Neural cell (in vitro differentiated cells): ENCODE measurements around the gene TGFBR3. TPM values are rescaled to one million over a fixed set of nuclear protein-coding genes. Genes with fewer than 3 reads are reported as not detected.

ENCODE experiments used
- H2AFZ ChIP-seq: fragments of 200-600, 300-800 bp; sonication (generic), shearing (Covaris generic); 2 replicates; pipeline ENCODE4 v1.6.0; 2014; ENCODE audit warnings: low read depth, mild to moderate bottlenecking, antibody characterized with exemption, low read length, moderate library complexity
- H3F3A ChIP-seq: fragments of 200-600 bp; shearing (Covaris generic); 2 replicates; pipeline ENCODE4 v1.6.1; 2016; ENCODE audit warnings: mild to moderate bottlenecking, moderate library complexity, mixed read lengths, antibody characterized with exemption, low read length; ENCODE audit not compliant: insufficient read depth, poor library complexity, severe bottlenecking
- H3K27ac ChIP-seq: fragments of 200-600, 300-800 bp; sonication (generic), shearing (Covaris generic); 2 replicates; pipeline ENCODE4 v1.5.1; 2014; ENCODE audit warnings: mild to moderate bottlenecking, low read length, moderate library complexity
- H3K27me3 ChIP-seq: fragments of 300-800, 200-600 bp; sonication (generic), shearing (Covaris generic); 2 replicates; pipeline ENCODE4 v1.6.0; 2014; ENCODE audit warnings: mild to moderate bottlenecking, low read depth, low read length, moderate library complexity; ENCODE audit not compliant: insufficient read depth
- H3K36me3 ChIP-seq: fragments of 300-800, 200-600 bp; sonication (generic), shearing (Covaris generic); 2 replicates; pipeline ENCODE4 v1.5.1; 2014; ENCODE audit warnings: mild to moderate bottlenecking, antibody characterized with exemption, low read length, moderate library complexity; ENCODE audit not compliant: insufficient read depth
- H3K4me2 ChIP-seq: fragments of 300-800, 200-600 bp; sonication (generic), shearing (Covaris generic); 2 replicates; pipeline ENCODE4 v1.6.0; 2014; ENCODE audit warnings: mild to moderate bottlenecking, low read length
- H3K4me3 ChIP-seq: fragments of 300-800, 200-600 bp; sonication (generic), shearing (Covaris generic); 2 replicates; pipeline ENCODE4 v1.5.1; 2014; ENCODE audit warnings: mild to moderate bottlenecking, low read length, moderate library complexity
- H3K79me2 ChIP-seq: fragments of 200-600 bp; shearing (Covaris generic); replicated peaks from 2 replicates; pipeline ENCODE4 v1.6.0; 2014; ENCODE audit warnings: mild to moderate bottlenecking, low read length, moderate library complexity; ENCODE audit not compliant: insufficient read depth
- H3K9ac ChIP-seq: fragments of 300-800, 200-600 bp; sonication (generic), shearing (Covaris generic); 2 replicates; pipeline ENCODE4 v1.6.1; 2016; ENCODE audit warnings: mild to moderate bottlenecking, low read length, mixed read lengths
- H3K9me2 ChIP-seq: fragments of 200-600 bp; shearing (Covaris generic); 2 replicates; pipeline ENCODE4 v1.6.1; 2016; ENCODE audit warnings: mild to moderate bottlenecking, low read length, mixed read lengths; ENCODE audit not compliant: insufficient read depth
- H3K9me3 ChIP-seq: fragments of 200-600, 300-800 bp; sonication (generic), shearing (Covaris generic); 2 replicates; pipeline ENCODE4 v1.6.1; 2016; ENCODE audit warnings: mild to moderate bottlenecking, mixed run types, low read length, moderate library complexity, mixed read lengths
- H4K20me1 ChIP-seq: fragments of 200-600 bp; shearing (Covaris generic); 2 replicates; pipeline ENCODE4 v1.6.1; 2016; ENCODE audit warnings: mild to moderate bottlenecking, mixed run types; ENCODE audit not compliant: insufficient read depth
- CTCF ChIP-seq: fragments of 450-650 bp; IDR thresholded peaks from 2 replicates; pipeline ENCODE4 v1.5.1; 2014; ENCODE audit warnings: antibody characterized with exemption, mild to moderate bottlenecking, moderate library complexity; ENCODE audit not compliant: poor library complexity, severe bottlenecking
- EP300 ChIP-seq: fragments of 450-650 bp; conservative IDR thresholded peaks from 2 replicates; pipeline ENCODE4 v1.6.1; 2014; ENCODE audit warnings: antibody characterized with exemption, mild to moderate bottlenecking, moderate library complexity; ENCODE audit not compliant: poor library complexity, severe bottlenecking
- EZH2 ChIP-seq: fragments of 200-600, 300-800 bp; shearing (Covaris generic), sonication (generic); IDR thresholded peaks from 2 replicates; pipeline ENCODE4 v1.6.1; 2014; ENCODE audit warnings: antibody characterized with exemption, low read length, borderline replicate concordance, mild to moderate bottlenecking; ENCODE audit not compliant: insufficient read depth, poor library complexity, severe bottlenecking
- MXI1 ChIP-seq: fragments of 450-650 bp; conservative IDR thresholded peaks from 2 replicates; pipeline ENCODE4 v1.6.1; 2014; ENCODE audit warnings: antibody characterized with exemption, mild to moderate bottlenecking; ENCODE audit not compliant: poor library complexity, severe bottlenecking
- POLR2AphosphoS5 ChIP-seq: IDR thresholded peaks from 2 replicates; pipeline ENCODE4 v1.6.1; 2012
- RAD21 ChIP-seq: fragments of 450-650 bp; conservative IDR thresholded peaks from 2 replicates; pipeline ENCODE4 v1.6.1; 2014; ENCODE audit warnings: antibody characterized with exemption, mild to moderate bottlenecking, moderate library complexity
- REST ChIP-seq: IDR thresholded peaks from 2 replicates; pipeline ENCODE4 v1.6.1; 2012; ENCODE audit warnings: borderline replicate concordance
- SMC3 ChIP-seq: fragments of 450-650 bp; conservative IDR thresholded peaks from 2 replicates; pipeline ENCODE4 v1.6.1; 2014; ENCODE audit warnings: antibody characterized with exemption, mild to moderate bottlenecking, moderate library complexity; ENCODE audit not compliant: poor library complexity
- TAF1 ChIP-seq: IDR thresholded peaks from 2 replicates; pipeline ENCODE4 v1.6.1; 2012; ENCODE audit warnings: low read depth
- polyA plus RNA-seq: library from polyadenylated mRNA; depleted of rRNA; stranded (reverse); fragments of >200 nt; gene quantifications from 2 replicates; pipeline ENCODE4 v1.2.3, GENCODE V29; 2014

The TGFBR3 gene
- polyA plus RNA-seq, 1 donor from 2014 or later = 0.25 TPM

GRCh38 chr1:91829293-91830153, 56.4 kb downstream of the TGFBR3 start:
- Histone ChIP-seq H3K4me3 (no peak overlapping the region), H3K4me2 (no peak overlapping the region), H3K79me2 (no peaks in the 10 kb centered on the region), H3K27ac (no peak overlapping the region), H3F3A (no peaks in the 10 kb centered on the region), H2AFZ (no peak overlapping the region), H3K9ac (no peak overlapping the region), H3K36me3 (no peaks in the 10 kb centered on the region), H3K27me3 (no peaks in the 10 kb centered on the region), H3K9me3 (no peaks in the 10 kb centered on the region), H3K9me2 (no peaks in the 10 kb centered on the region), H4K20me1 (no peaks in the 10 kb centered on the region)
- TF ChIP-seq RAD21 = no peak
- TF ChIP-seq EP300 = no peak
- no peak for TF ChIP-seq EZH2
- no peak for TF ChIP-seq CTCF

GRCh38 chr1:91828583-91829281, 57.2 kb downstream of the TGFBR3 start:
- Histone ChIP-seq H3K9ac (no peak overlapping the region), H3K79me2 (no peaks in the 10 kb centered on the region), H3K4me2 (no peak overlapping the region), H3K36me3 (no peaks in the 10 kb centered on the region), H4K20me1 (no peaks in the 10 kb centered on the region), H3K27me3 (no peaks in the 10 kb centered on the region), H3F3A (no peaks in the 10 kb centered on the region), H3K9me2 (no peaks in the 10 kb centered on the region), H3K4me3 (no peak overlapping the region), H3K9me3 (no peaks in the 10 kb centered on the region), H3K27ac (no peak overlapping the region), H2AFZ (no peak overlapping the region)
- TF ChIP-seq EP300 (no peak), TAF1 (no peak), SMC3 (no peak), REST (no peak), MXI1 (no peak), CTCF (no peak), EZH2 (no peak), RAD21 (no peak), POLR2AphosphoS5 (no peak)
